H9 (cell line): ENCODE measurements around the gene UBE3A. TPM values are rescaled to one million over a fixed set of nuclear protein-coding genes. Genes with fewer than 3 reads are reported as not detected.

ENCODE experiments used
- DNase-seq: peaks from one replicate; pipeline ENCODE4 v3.0.0-alpha.2; 2017
- H2AFZ ChIP-seq: one replicate; pipeline ENCODE4 v1.6.1; 2013; ENCODE audit warnings: mild to moderate bottlenecking, low read length, control low read depth, moderate library complexity
- H2AK5ac ChIP-seq: 2 replicates; pipeline ENCODE4 v1.6.1; 2013; ENCODE audit warnings: low read length, control low read depth, mixed read lengths; ENCODE audit not compliant: insufficient read length
- H2BK120ac ChIP-seq: one replicate; pipeline ENCODE4 v1.6.1; 2013; ENCODE audit warnings: low read depth, mild to moderate bottlenecking, low read length, control low read depth, inconsistent platforms; ENCODE audit not compliant: poor library complexity, severe bottlenecking
- H2BK12ac ChIP-seq: 2 replicates; pipeline ENCODE4 v1.6.1; 2013; ENCODE audit warnings: low read length, control low read depth, mixed read lengths, low read depth; ENCODE audit not compliant: insufficient read length
- H2BK15ac ChIP-seq: 2 replicates; pipeline ENCODE4 v1.6.1; 2013; ENCODE audit warnings: low read depth, low read length, control low read depth
- H2BK20ac ChIP-seq: one replicate; pipeline ENCODE4 v1.6.1; 2013; ENCODE audit warnings: low read depth, mild to moderate bottlenecking, low read length, control low read depth, inconsistent platforms; ENCODE audit not compliant: poor library complexity, severe bottlenecking
- H2BK5ac ChIP-seq: 2 replicates; pipeline ENCODE4 v1.6.1; 2013; ENCODE audit warnings: low read length, control low read depth, mixed read lengths; ENCODE audit not compliant: insufficient read length
- H3K14ac ChIP-seq: 2 replicates; pipeline ENCODE4 v1.6.1; 2013; ENCODE audit warnings: low read length, control low read depth; ENCODE audit not compliant: insufficient read depth
- H3K18ac ChIP-seq: 2 replicates; pipeline ENCODE4 v1.6.1; 2013; ENCODE audit warnings: low read depth, mild to moderate bottlenecking, mixed read lengths, low read length, control low read depth; ENCODE audit not compliant: insufficient read length
- H3K23ac ChIP-seq: 2 replicates; pipeline ENCODE4 v1.6.1; 2013; ENCODE audit warnings: low read length, control low read depth, mixed read lengths, low read depth; ENCODE audit not compliant: insufficient read length
- H3K23me2 ChIP-seq: 2 replicates; pipeline ENCODE4 v1.6.1; 2013; ENCODE audit warnings: low read depth, mild to moderate bottlenecking, mixed read lengths, low read length, control low read depth; ENCODE audit not compliant: insufficient read length, poor library complexity, severe bottlenecking
- H3K27ac ChIP-seq: 2 replicates; pipeline ENCODE4 v1.5.1; 2013; ENCODE audit warnings: low read length, control low read depth, mixed read lengths, low read depth; ENCODE audit not compliant: insufficient read length
- H3K27me3 ChIP-seq: 2 replicates; pipeline ENCODE4 v1.6.1; 2013; ENCODE audit warnings: low read length, control low read depth, inconsistent platforms; ENCODE audit not compliant: insufficient read depth
- H3K4ac ChIP-seq: 2 replicates; pipeline ENCODE4 v1.6.1; 2013; ENCODE audit warnings: low read depth, mild to moderate bottlenecking, control low read depth, inconsistent platforms, low read length, moderate library complexity
- H3K4me1 ChIP-seq: 2 replicates; pipeline ENCODE4 v1.6.1; 2013; ENCODE audit warnings: low read length, control low read depth, inconsistent platforms; ENCODE audit not compliant: insufficient read depth
- H3K4me2 ChIP-seq: 2 replicates; pipeline ENCODE4 v1.6.1; 2013; ENCODE audit warnings: low read length, control low read depth, mixed read lengths; ENCODE audit not compliant: insufficient read length, insufficient read depth
- H3K56ac ChIP-seq: 2 replicates; pipeline ENCODE4 v1.6.1; 2013; ENCODE audit warnings: low read depth, mild to moderate bottlenecking, mixed read lengths, low read length, control low read depth; ENCODE audit not compliant: insufficient read length
- H3K79me1 ChIP-seq: 2 replicates; pipeline ENCODE4 v1.6.1; 2013; ENCODE audit warnings: low read depth, mild to moderate bottlenecking, moderate library complexity, low read length, control low read depth, inconsistent platforms; ENCODE audit not compliant: insufficient read depth, poor library complexity, severe bottlenecking
- H3K79me2 ChIP-seq: 2 replicates; pipeline ENCODE4 v1.6.1; 2013; ENCODE audit warnings: low read length, control low read depth, inconsistent platforms; ENCODE audit not compliant: insufficient read depth
- H3K9ac ChIP-seq: 2 replicates; pipeline ENCODE4 v1.6.1; 2013; ENCODE audit warnings: low read length, control low read depth, mixed read lengths; ENCODE audit not compliant: insufficient read length; ENCODE audit errors: extremely low read depth
- H3K9me3 ChIP-seq: one replicate; pipeline ENCODE4 v1.6.1; 2013; ENCODE audit warnings: low read depth, low read length, inconsistent platforms; ENCODE audit not compliant: control insufficient read depth
- H3T11ph ChIP-seq: one replicate; pipeline ENCODE4 v1.6.1; 2013; ENCODE audit warnings: mild to moderate bottlenecking, low read length, control low read depth, inconsistent platforms
- H4K20me1 ChIP-seq: one replicate; pipeline ENCODE4 v1.6.1; 2013; ENCODE audit not compliant: control insufficient read depth, insufficient read length, insufficient read depth
- H4K5ac ChIP-seq: 2 replicates; pipeline ENCODE4 v1.6.1; 2013; ENCODE audit warnings: low read depth, mild to moderate bottlenecking, mixed read lengths, low read length, control low read depth; ENCODE audit not compliant: insufficient read length
- H4K8ac ChIP-seq: replicated peaks from 2 replicates; pipeline ENCODE4 v1.6.1; 2013; ENCODE audit warnings: low read length, control low read depth, mixed read lengths, low read depth; ENCODE audit not compliant: insufficient read length
- H4K91ac ChIP-seq: 2 replicates; pipeline ENCODE4 v1.6.1; 2013; ENCODE audit warnings: low read depth, mild to moderate bottlenecking, moderate library complexity, mixed read lengths, low read length, control low read depth; ENCODE audit not compliant: insufficient read length
- H3K27ac Mint-ChIP-seq, 3 experiments: 2 replicates in 2 of 3; 3 replicates in 1 of 3; pipeline ENCODE4 v1.8.0; 2020 to 2021; ENCODE audit warnings: mixed read lengths in 3 of 3, mild to moderate bottlenecking in 1 of 3, moderate library complexity in 1 of 3
- H3K27me3 Mint-ChIP-seq: 2 replicates; pipeline ENCODE4 v1.8.0; 2021; ENCODE audit warnings: low read depth, mild to moderate bottlenecking, moderate library complexity, mixed read lengths
- H3K36me3 Mint-ChIP-seq, 3 experiments: 2 replicates in 2 of 3; 3 replicates in 1 of 3; pipeline ENCODE4 v1.8.0; 2020 to 2021; ENCODE audit warnings: low read depth in 3 of 3, mixed read lengths in 3 of 3; ENCODE audit not compliant: insufficient read depth in 1 of 3
- H3K4me1 Mint-ChIP-seq, 2 experiments: 2 replicates each; pipeline ENCODE4 v1.8.0; 2020; ENCODE audit warnings: mixed read lengths in 2 of 2
- H3K4me3 Mint-ChIP-seq, 2 experiments: 2 replicates in 1 of 2; 3 replicates in 1 of 2; pipeline ENCODE4 v1.8.0; 2020 to 2021; ENCODE audit warnings: mild to moderate bottlenecking in 2 of 2, mixed read lengths in 2 of 2, moderate library complexity in 1 of 2
- H3K9me3 Mint-ChIP-seq, 2 experiments: 2 replicates in 1 of 2; 3 replicates in 1 of 2; pipeline ENCODE4 v1.8.0; 2020; ENCODE audit warnings: mild to moderate bottlenecking in 2 of 2, mixed read lengths in 2 of 2, moderate library complexity in 1 of 2
- WGBS: extraction: QIAGEN DNeasy Blood & Tissue Kit; methylation state at CpG from one replicate; pipeline ENCODE4 v1.1.7; 2013; ENCODE audit warnings: missing lambda C conversion rate, low lambda C conversion rate, mixed read lengths; ENCODE audit not compliant: insufficient read length; ENCODE audit errors: extremely low coverage; 5-methylcytosine and 5-hydroxymethylcytosine counted together
- total RNA-seq: library from RNA; stranded (reverse); gene quantifications from 2 replicates; pipeline ENCODE4 v1.2.1, GENCODE V29; 2021
- TF ChIP-seq, protein P1 (sequence below): fragments of 200-600 bp; sonication (generic); conservative IDR thresholded peaks from 3 replicates; pipeline ENCODE4 v1.8.0; 2021; ENCODE audit warnings: antibody characterized with exemption, mild to moderate bottlenecking

The UBE3A gene
- total RNA-seq, 1 experiment from 2014 or later: 108 TPM

DNA sequence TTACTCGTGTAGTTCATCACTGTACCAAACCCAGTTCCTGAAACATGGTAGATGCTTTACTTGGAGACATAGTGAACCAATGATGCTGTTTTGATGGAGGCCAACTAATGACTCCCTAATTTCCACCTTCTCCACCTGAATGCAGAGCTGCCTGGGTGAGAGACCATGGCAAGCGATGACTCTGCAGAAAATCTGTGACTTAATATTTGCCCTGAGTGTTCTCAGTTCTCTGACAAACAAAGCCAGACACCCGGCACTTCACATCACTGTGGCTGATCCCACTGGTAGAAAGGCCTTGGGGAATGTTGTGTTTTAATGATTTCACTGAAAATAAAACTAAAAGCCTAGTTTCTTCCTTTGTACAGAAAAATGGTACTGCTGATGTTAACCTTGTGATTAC lies 39.5 kb upstream of the UBE3A start:
- H3K27me3 Mint-ChIP-seq: peaks cover 4% of the 10 kb centered on the region
- no peaks in the 10 kb centered on the region for H3K9me3 ChIP-seq
- H3K4me3 Mint-ChIP-seq: no peak overlapping the region
- H2BK20ac ChIP-seq: no peak overlapping the region
- H2AK5ac ChIP-seq: no peak overlapping the region
- peak overlapping the region in 1 of 3 experiments; percentile 30; a peak in 1 of 7 replicates for H3K27ac Mint-ChIP-seq
- H3K23me2 ChIP-seq: no peaks in the 10 kb centered on the region
- H4K8ac ChIP-seq: no peak overlapping the region
- no peak overlapping the region for H3K18ac ChIP-seq
- no peak overlapping the region for H2BK120ac ChIP-seq
- no CpG with 5 or more reads among the region's 3 CpGs for WGBS
- H3K9ac ChIP-seq: no peak overlapping the region
- no peaks in the 10 kb centered on the region for H3K27me3 ChIP-seq
- no peak overlapping the region for H2AFZ ChIP-seq
- no peak overlapping the region for H2BK5ac ChIP-seq
- H3K36me3 Mint-ChIP-seq: no peaks in the 10 kb centered on the region; a peak in 1 of 7 replicates
- no peak overlapping the region for H3T11ph ChIP-seq
- no peak overlapping the region for H2BK15ac ChIP-seq
- no peak overlapping the region for H3K4ac ChIP-seq
- no peak overlapping the region for H3K23ac ChIP-seq
- no peak overlapping the region for H2BK12ac ChIP-seq
- no peak overlapping the region for H4K91ac ChIP-seq
- H3K9me3 Mint-ChIP-seq: no peaks in the 10 kb centered on the region
- TF ChIP-seq, protein P1, sequence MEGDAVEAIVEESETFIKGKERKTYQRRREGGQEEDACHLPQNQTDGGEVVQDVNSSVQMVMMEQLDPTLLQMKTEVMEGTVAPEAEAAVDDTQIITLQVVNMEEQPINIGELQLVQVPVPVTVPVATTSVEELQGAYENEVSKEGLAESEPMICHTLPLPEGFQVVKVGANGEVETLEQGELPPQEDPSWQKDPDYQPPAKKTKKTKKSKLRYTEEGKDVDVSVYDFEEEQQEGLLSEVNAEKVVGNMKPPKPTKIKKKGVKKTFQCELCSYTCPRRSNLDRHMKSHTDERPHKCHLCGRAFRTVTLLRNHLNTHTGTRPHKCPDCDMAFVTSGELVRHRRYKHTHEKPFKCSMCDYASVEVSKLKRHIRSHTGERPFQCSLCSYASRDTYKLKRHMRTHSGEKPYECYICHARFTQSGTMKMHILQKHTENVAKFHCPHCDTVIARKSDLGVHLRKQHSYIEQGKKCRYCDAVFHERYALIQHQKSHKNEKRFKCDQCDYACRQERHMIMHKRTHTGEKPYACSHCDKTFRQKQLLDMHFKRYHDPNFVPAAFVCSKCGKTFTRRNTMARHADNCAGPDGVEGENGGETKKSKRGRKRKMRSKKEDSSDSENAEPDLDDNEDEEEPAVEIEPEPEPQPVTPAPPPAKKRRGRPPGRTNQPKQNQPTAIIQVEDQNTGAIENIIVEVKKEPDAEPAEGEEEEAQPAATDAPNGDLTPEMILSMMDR: no peak
- no peak overlapping the region for H3K14ac ChIP-seq
- no peak overlapping the region for H3K56ac ChIP-seq
- no peaks in the 10 kb centered on the region for H3K79me2 ChIP-seq
- H3K79me1 ChIP-seq: no peaks in the 10 kb centered on the region
- peaks cover 25% of the 10 kb centered on the region in 2 experiments for H3K4me1 Mint-ChIP-seq
- H3K4me2 ChIP-seq: no peak overlapping the region
- DNase-seq: no peak
- no peaks in the 10 kb centered on the region; the same call in 1 of the 2 replicates for H3K4me1 ChIP-seq
- H4K20me1 ChIP-seq: no peaks in the 10 kb centered on the region
- H4K5ac ChIP-seq: no peak overlapping the region
- no peak overlapping the region for H3K27ac ChIP-seq
